NCI-H187 treated with DMSO at 0.1 percent for 48 hours (cell line): Measurements from ENCODE around the gene SDK1.

ENCODE experiments used
- DNase-seq: peaks from one replicate; lab custom pipeline; 2025; lab: John Stamatoyannopoulos, UW

Gene SDK1

DNA sequence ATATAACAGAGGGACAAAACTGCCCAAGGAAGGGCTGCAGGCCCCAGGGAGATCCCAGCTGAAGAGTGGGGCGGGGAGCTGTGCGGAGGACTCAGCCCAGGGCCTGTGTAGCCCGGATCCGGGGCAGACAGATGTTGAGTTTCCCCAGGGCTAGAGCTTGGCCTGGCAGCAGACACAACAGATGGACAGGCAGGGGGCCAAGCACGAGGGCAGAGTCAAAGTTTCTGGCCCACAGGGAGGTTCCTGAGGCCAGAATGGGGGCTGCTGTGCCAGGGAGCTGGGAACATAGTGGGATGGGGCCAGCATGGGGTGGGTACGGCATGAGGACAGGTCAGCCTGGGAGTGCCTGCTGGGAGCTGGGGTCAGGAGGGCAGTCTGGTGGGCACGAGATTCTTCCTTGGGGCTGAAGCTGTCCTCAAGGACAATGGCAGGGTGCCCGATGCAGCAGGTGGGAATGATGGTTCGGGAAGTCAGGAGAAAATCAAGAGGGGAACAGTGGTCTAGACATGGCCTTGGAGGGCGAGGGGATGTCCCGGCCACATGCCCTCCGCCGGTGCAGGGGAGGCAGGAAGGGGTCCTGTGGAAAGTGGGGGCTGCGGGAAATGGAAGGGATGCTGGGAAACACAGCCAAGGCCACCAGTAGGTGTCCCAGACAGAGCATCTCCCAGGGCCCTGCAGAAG, 862.0 kb downstream of the SDK1 start:
- DNase-seq: no peak

- DNase-seq: peak; percentile 8
Measured at GRCh38 chr7:4163565-4164203, 862.6 kb downstream of the SDK1 start.

DNA sequence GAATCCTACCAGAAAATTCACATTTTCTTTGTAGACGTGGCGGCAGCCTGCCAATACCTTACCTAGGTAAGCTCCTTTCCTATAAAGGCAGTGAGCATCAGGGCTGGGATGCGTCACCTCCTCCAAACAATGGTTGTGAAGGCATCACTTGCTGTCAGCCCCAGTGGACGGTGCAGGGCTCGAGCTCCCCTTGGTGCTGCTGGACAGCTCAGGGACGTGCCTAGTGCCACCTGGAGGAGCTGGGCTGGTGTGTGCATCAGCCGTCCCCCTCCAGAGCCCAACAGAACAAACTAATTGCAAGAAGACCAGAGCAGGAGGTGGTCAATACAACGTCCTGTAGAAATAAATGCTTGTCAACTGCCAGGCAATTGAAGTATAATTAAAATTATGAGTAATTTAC, 863.5 kb downstream of the SDK1 start:
- no peak for DNase-seq

- DNase-seq: no peak
Measured at GRCh38 chr7:4166340-4166739, 865.3 kb downstream of the SDK1 start.

GRCh38 chr7:4166807-4167206, 865.8 kb downstream of the SDK1 start:
- DNase-seq: no peak

- no peak for DNase-seq
Measured at GRCh38 chr7:4167385-4167910, 866.4 kb downstream of the SDK1 start.

DNA sequence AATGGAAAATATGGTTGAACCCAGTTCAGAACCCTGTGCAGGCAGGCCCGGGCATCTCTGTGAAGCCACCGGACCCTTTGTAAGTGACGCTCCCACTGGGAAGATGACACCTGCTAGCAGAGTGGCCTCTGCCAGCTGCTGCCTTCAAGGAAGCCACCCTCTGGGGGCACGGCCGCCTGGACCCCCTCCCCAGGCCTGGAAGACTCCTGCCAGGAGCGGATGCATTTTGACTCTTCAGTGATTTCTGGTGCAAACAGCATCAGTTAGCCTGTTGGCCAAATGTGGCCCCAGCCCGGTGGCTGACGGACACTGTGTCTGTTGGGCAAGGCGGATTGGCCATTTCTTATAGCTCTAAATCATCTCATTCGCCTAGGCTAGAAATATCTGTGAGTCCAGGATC, 867.0 kb downstream of the SDK1 start:
- no peak for DNase-seq

GRCh38 chr7:4168541-4168940, 867.5 kb downstream of the SDK1 start:
- DNase-seq: no peak

- peak; percentile 31 for DNase-seq
Measured at GRCh38 chr7:4169455-4169854, 868.4 kb downstream of the SDK1 start.

GRCh38 chr7:4170997-4171786, 870.1 kb downstream of the SDK1 start:
- no peak for DNase-seq

DNA sequence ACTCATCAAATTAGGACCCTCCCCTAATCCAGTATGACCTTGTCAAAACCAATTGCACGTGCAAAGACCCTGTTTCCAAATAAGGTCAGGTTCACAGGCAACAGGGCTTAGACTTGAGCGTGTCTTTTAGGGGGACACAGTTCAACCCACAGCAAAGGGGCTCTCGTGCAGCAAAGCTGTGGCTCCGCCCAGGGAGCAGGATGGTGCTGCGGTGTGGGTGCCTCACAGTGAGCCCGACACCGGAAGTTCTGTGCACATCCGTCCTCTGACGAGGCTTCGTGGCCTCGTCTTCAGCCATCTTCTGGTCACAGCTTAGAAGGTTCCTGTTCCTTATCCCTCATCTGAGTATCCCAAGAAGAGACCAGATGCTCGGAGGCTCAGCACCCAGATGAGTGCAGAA, 871.8 kb downstream of the SDK1 start:
- no peak for DNase-seq

GRCh38 chr7:4173615-4174014, 872.6 kb downstream of the SDK1 start:
- no peak for DNase-seq

- DNase-seq: no peak
Measured at GRCh38 chr7:4174016-4174415, 873.0 kb downstream of the SDK1 start.

DNA sequence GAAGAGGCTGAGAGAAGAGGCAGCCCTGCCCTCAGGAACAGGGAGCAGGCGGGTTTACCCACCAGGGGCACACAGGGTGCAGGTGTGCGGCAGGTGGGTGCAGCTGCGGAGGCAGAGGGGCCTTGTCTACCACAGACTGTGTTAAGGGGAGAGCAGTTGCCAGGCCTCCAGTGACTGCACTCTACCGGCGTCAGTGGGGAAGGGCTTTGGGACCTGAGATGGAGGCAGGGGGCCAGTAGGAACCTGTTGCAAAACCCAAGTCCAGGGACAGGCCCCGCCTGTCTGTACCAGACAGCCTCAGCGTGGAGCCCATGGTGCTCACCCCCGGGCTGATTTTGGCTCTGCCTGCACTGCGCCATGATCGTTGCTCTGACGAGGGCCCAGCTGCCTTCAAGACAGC, 873.4 kb downstream of the SDK1 start:
- no peak for DNase-seq

DNA sequence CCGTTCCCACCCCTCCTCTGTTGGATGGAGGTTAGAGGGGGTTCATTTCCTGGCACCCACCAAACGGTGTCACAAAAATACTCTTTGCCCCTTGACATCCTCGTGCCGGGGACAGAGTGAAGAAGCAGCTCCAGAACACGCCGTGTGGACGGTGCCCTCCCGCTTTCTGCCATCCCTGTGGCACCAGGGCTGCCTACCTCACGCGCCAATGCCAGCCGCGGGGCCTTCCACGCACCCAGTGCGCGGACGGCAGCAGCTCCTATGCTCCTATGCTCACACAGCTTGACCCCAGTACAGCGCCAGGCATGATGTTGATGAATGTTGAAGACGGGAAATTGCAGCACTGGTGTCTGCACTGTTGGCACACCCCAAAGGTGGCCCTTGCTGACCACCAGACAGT, 873.8 kb downstream of the SDK1 start:
- DNase-seq: no peak

GRCh38 chr7:4175346-4175973, 874.4 kb downstream of the SDK1 start:
- DNase-seq: no peak

DNA sequence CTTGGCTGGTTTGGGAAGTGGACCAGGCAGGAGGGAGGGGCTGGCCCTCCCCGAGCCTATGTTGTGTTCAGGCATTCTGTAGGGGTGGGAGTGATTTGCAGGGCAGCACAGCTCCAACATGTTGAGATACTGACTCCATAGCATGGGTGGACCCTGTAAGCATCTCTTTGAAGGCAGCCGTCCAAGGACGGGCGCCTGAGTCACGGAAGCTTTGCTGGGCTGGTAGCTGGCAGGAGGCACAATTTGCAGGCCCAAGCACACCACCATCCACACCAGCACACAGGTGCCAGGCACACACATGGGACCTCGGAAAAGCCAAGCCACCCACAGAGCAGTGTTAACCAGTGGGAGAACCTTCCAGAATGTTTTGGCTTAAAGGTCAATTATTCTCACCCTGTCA, 875.9 kb downstream of the SDK1 start:
- no peak for DNase-seq

GRCh38 chr7:4178416-4178815, 877.4 kb downstream of the SDK1 start:
- DNase-seq: no peak

GRCh38 chr7:4178916-4179687, 878.0 kb downstream of the SDK1 start:
- DNase-seq: no peak

- DNase-seq: no peak
Measured at GRCh38 chr7:4179688-4180380, 878.8 kb downstream of the SDK1 start.

GRCh38 chr7:4181446-4181845, 880.4 kb downstream of the SDK1 start:
- DNase-seq: no peak
